ENCODE results near the gene DNAJC1. TPM values are rescaled to one million over a fixed set of nuclear protein-coding genes. Genes with fewer than 3 reads are reported as not detected.

Gene DNAJC1
- total RNA-seq, 3 donors from 2014 or later (not counting 1 experiment from before 2014, with no cell fraction given) = 38.4 to 63.7 (median 50.6) TPM

DNA sequence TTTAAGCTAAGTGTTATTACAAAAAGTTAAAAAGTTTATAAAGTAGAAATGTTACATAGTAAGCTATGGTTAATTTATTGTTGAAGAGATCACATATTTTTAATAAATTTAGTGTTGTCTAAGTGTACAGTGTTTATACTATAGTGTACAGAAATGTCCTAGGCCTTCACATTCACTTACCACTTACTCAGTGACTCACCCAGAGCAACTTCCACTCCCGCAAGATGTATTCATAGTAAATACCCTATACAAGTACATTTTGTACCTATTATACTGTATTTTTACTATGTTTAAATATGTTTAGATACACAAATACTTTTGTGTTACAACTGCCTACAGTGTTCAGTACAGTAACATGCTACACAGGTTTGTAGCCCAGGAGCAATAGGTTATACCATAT is 69.2 kb downstream of the DNAJC1 start:
- Mint-ChIP-seq H3K27me3 (ENCODE audit: low read depth in 2 of 2) (no peaks in the 10 kb centered on the region), H3K36me3 (peaks cover 13% of the 10 kb centered on the region), H3K4me1 (peaks cover 47 to 48% of the 10 kb centered on the region in 2 donors), H3K27ac (no peak overlapping the region), H3K4me3 (no peak overlapping the region), H3K9me3 (peaks cover 6% of the 10 kb centered on the region in 2 donors)
- no peaks in the 10 kb centered on the region for H3K9me3 ChIP-seq (ENCODE audit: control insufficient read depth, insufficient read depth, low read length)
- no peaks in the 10 kb centered on the region for H3K27me3 ChIP-seq (ENCODE audit: control insufficient read depth, insufficient read depth, low read length)
- no peak overlapping the region for H3K27ac ChIP-seq (ENCODE audit: low read length)
- intact Hi-C loops (cut with micrococcal nuclease) = no loop called here
- ATAC-seq = no peak
- H3K4me1 ChIP-seq (ENCODE audit: control insufficient read depth, insufficient read depth, low read length) = peaks cover 12% of the 10 kb centered on the region
- no CpG with 5 or more reads among the region's 1 CpG for WGBS (ENCODE audit: insufficient coverage)
- no peak overlapping the region for H3K4me3 ChIP-seq (ENCODE audit: low read length)
- DNase-seq = no peak
- no peaks in the 10 kb centered on the region for H3K36me3 ChIP-seq (ENCODE audit: control insufficient read depth, insufficient read depth, low read length)
- TF ChIP-seq, protein P1, sequence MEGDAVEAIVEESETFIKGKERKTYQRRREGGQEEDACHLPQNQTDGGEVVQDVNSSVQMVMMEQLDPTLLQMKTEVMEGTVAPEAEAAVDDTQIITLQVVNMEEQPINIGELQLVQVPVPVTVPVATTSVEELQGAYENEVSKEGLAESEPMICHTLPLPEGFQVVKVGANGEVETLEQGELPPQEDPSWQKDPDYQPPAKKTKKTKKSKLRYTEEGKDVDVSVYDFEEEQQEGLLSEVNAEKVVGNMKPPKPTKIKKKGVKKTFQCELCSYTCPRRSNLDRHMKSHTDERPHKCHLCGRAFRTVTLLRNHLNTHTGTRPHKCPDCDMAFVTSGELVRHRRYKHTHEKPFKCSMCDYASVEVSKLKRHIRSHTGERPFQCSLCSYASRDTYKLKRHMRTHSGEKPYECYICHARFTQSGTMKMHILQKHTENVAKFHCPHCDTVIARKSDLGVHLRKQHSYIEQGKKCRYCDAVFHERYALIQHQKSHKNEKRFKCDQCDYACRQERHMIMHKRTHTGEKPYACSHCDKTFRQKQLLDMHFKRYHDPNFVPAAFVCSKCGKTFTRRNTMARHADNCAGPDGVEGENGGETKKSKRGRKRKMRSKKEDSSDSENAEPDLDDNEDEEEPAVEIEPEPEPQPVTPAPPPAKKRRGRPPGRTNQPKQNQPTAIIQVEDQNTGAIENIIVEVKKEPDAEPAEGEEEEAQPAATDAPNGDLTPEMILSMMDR (IDR thresholded peaks at IDR 0.05) = no peak

DNA sequence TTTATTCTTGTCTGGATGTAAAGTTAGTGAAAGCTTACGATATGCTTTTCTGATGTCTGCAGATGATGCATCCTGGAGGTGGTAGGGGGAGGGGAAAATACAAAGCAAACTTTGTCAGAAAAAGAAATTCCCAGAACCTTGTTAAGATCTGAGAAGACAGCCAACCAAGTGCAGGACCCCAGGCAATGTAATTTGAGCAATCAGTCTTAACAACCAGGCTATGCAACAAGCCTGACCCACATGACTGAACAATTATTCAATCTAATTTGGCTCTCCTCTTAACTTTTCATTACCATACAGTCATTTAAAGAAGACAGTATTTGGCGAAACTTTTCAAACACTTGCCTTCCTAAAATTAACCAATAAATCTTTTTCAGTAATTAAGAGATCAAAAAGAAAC is 74.5 kb downstream of the DNAJC1 start:
- no peak for ATAC-seq
- H3K36me3 Mint-ChIP-seq = no peaks in the 10 kb centered on the region
- no peak for DNase-seq
- H3K4me1 ChIP-seq (ENCODE audit: control insufficient read depth, insufficient read depth, low read length) = peaks cover 6% of the 10 kb centered on the region
- no peaks in the 10 kb centered on the region for H3K27me3 Mint-ChIP-seq (ENCODE audit: low read depth in 2 of 2)
- H3K27ac Mint-ChIP-seq = no peak overlapping the region
- TF ChIP-seq, protein P1 (IDR thresholded peaks at IDR 0.05) = no peak
- 88% methylated on average over 2 of the region's 2 CpGs for WGBS (ENCODE audit: insufficient coverage)
- intact Hi-C loops (cut with micrococcal nuclease) = no loop called here
- H3K27me3 ChIP-seq (ENCODE audit: control insufficient read depth, insufficient read depth, low read length) = no peaks in the 10 kb centered on the region
- H3K4me3 ChIP-seq (ENCODE audit: low read length) = no peak overlapping the region
- H3K4me1 Mint-ChIP-seq = peaks cover 31 to 44% of the 10 kb centered on the region in 2 donors
- H3K4me3 Mint-ChIP-seq = no peak overlapping the region
- H3K9me3 Mint-ChIP-seq = no peaks in the 10 kb centered on the region
- no peak overlapping the region for H3K27ac ChIP-seq (ENCODE audit: low read length)
- H3K36me3 ChIP-seq (ENCODE audit: control insufficient read depth, insufficient read depth, low read length) = no peaks in the 10 kb centered on the region
- no peaks in the 10 kb centered on the region for H3K9me3 ChIP-seq (ENCODE audit: control insufficient read depth, insufficient read depth, low read length)

DNA sequence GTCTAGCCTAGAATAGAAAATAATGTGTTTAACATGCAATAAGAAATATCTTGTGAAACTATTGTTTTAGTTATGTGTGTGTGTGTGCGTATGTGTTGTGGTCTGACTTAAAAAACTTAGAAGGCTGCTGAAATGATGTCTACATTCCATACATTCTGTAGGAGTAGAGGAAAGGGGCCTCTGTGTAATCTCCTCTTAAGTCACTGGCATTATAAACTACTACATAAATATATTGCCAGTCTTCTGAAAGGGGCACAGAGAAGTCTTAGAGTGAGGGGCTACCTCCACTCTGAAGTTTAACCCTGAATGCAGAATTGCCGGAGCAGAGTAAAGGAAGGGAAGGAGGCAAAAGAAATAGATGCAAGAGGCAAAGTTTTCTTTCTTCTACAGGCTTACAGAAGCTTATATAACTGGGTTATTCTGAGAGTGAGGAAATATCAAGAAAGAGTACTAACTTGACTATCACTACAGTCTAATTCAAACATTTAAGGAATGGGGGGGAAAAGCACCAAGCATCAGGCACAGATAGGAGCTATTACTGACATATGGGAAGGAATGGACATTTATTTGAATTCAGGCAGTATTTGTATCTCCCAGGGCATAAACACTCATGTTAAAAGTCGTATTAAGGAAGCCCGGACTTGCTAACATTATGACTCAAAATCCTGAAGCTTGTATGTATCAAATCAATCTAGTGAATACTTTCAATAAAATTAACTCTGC is 75.7 kb downstream of the DNAJC1 start:
- intact Hi-C loops (cut with micrococcal nuclease) = no loop called here
- H3K27ac ChIP-seq (ENCODE audit: low read length) = no peak overlapping the region
- Mint-ChIP-seq H3K36me3 (no peaks in the 10 kb centered on the region), H3K27me3 (ENCODE audit: low read depth in 2 of 2) (no peaks in the 10 kb centered on the region), H3K4me1 (peaks cover 28 to 37% of the 10 kb centered on the region in 2 donors), H3K27ac (no peak overlapping the region), H3K4me3 (no peak overlapping the region), H3K9me3 (no peaks in the 10 kb centered on the region)
- 93% methylated on average over 3 of the region's 4 CpGs for WGBS (ENCODE audit: insufficient coverage)
- no peaks in the 10 kb centered on the region for H3K27me3 ChIP-seq (ENCODE audit: control insufficient read depth, insufficient read depth, low read length)
- ATAC-seq (no peak), DNase-seq (no peak)
- H3K36me3 ChIP-seq (ENCODE audit: control insufficient read depth, insufficient read depth, low read length) = no peaks in the 10 kb centered on the region
- H3K4me3 ChIP-seq (ENCODE audit: low read length) = no peak overlapping the region
- H3K9me3 ChIP-seq (ENCODE audit: control insufficient read depth, insufficient read depth, low read length) = no peaks in the 10 kb centered on the region
- TF ChIP-seq, protein P1 (IDR thresholded peaks at IDR 0.05) = no peak
- H3K4me1 ChIP-seq (ENCODE audit: control insufficient read depth, insufficient read depth, low read length) = peaks cover 4% of the 10 kb centered on the region

DNA sequence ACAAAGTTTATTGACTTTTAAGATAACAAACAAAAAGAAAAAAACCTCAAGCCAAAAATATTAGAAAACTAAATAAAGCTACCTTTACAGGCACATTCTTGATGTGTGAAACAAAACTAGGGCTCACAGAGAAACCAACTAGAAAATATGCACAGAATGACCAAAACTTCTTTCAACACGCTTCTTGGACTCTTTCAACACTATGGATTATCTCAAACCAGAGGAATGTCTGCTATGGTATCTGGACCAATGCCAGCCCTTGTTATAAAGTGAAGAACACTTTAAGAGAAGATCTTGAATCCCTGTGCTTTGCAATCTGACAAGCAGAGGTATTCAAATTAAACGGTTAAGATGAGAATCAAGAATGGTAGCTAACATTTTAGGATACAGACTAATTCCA is 76.6 kb downstream of the DNAJC1 start:
- Mint-ChIP-seq H3K4me3 (no peak overlapping the region), H3K4me1 (peaks cover 20 to 30% of the 10 kb centered on the region in 2 donors), H3K27me3 (ENCODE audit: low read depth in 2 of 2) (no peaks in the 10 kb centered on the region), H3K9me3 (no peaks in the 10 kb centered on the region), H3K27ac (no peak overlapping the region), H3K36me3 (no peaks in the 10 kb centered on the region)
- TF ChIP-seq, protein P1 (IDR thresholded peaks at IDR 0.05) = no peak
- no peak overlapping the region for H3K4me3 ChIP-seq (ENCODE audit: low read length)
- H3K9me3 ChIP-seq (ENCODE audit: control insufficient read depth, insufficient read depth, low read length) = no peaks in the 10 kb centered on the region
- no peaks in the 10 kb centered on the region for H3K27me3 ChIP-seq (ENCODE audit: control insufficient read depth, insufficient read depth, low read length)
- ATAC-seq (no peak), DNase-seq (no peak)
- no peak overlapping the region for H3K27ac ChIP-seq (ENCODE audit: low read length)
- no peaks in the 10 kb centered on the region for H3K36me3 ChIP-seq (ENCODE audit: control insufficient read depth, insufficient read depth, low read length)
- WGBS (ENCODE audit: insufficient coverage) = 100% methylated on average over 2 of the region's 2 CpGs
- H3K4me1 ChIP-seq (ENCODE audit: control insufficient read depth, insufficient read depth, low read length) = peaks cover 1% of the 10 kb centered on the region
- intact Hi-C loops (cut with micrococcal nuclease) = no loop called here

Data from natural killer cell (primary cell).